Right cardiac atrium (tissue), 5 donors: ENCODE data around the gene DNAJC11. TPM values are rescaled to one million over a fixed set of nuclear protein-coding genes. Genes with fewer than 3 reads are reported as not detected.

Experiments
- ATAC-seq, 2 donors: fragments of 200-7000 bp; cut with Tn5 transposase; one replicate each; pipeline versions ENCODE4 v1.8.0 to v1.9.1; 2020; ENCODE audit warnings: moderate library complexity in 2 of 2, mild to moderate bottlenecking in 1 of 2
- DNase-seq, 3 donors: peaks; one replicate each; pipeline ENCODE4 v3.0.0-alpha.2; 2020
- H3K27ac ChIP-seq: one replicate; pipeline ENCODE4 v1.5.1; 2013; ENCODE audit warnings: mild to moderate bottlenecking, low read length, control low read depth, moderate library complexity
- H3K27me3 ChIP-seq: one replicate; pipeline ENCODE4 v1.6.1; 2013; ENCODE audit not compliant: control insufficient read depth, insufficient read depth
- H3K4me1 ChIP-seq: one replicate; pipeline ENCODE4 v1.6.1; 2013; ENCODE audit warnings: low read length; ENCODE audit not compliant: control insufficient read depth, insufficient read depth
- H3K4me3 ChIP-seq: one replicate; pipeline ENCODE4 v1.5.1; 2013; ENCODE audit warnings: low read length, control low read depth
- H3K9me3 ChIP-seq: one replicate; pipeline ENCODE4 v1.6.1; 2013; ENCODE audit warnings: low read length; ENCODE audit not compliant: control insufficient read depth
- WGBS: extraction: QIAGEN DNeasy Blood & Tissue Kit; methylation state at CpG from one replicate; pipeline ENCODE4 v1.1.7; 2013; 5-methylcytosine and 5-hydroxymethylcytosine counted together
- intact Hi-C, 4 donors: fragments of 100-400 bp; cut with DNase I; formaldehyde crosslinking; loops; one replicate each; pipeline versions ENCODE4 v1.11.0 to v1.14.0; 2022 to 2023
- polyA plus RNA-seq: library from polyadenylated mRNA; stranded (reverse); fragments of 200-250 nt; gene quantifications from one replicate; pipeline ENCODE4 v1.2.3, GENCODE V29; 2013
- total RNA-seq, 4 donors: library from RNA; stranded (reverse); fragmentation: NEBNext Ultra II Directional; extraction: Animal tissue kit (Norgen Biotek cat#: 25700); gene quantifications; one replicate each; pipeline ENCODE4 v1.2.1, GENCODE V29; 2021
- donor health status: healthy with polysubstance abuse.
- donor health status: DM: no; HTN: yes; CAD: no.
- donor health status: DM: no; HTN: no; CAD: no.
- donor health status: DM: no; HTN: yes; CAD: no; lungs with severe emphysema.
- donor health status: DM: yes; HTN: yes; CAD: no.

The DNAJC11 gene
- total and polyA plus RNA-seq, 5 donors: 37.5 to 65.6 (median 55.5) TPM

- H3K4me1 ChIP-seq: peaks cover 3% of the 10 kb centered on the region
- intact Hi-C loops: no loop called here
- H3K27ac ChIP-seq: no peak overlapping the region
- H3K27me3 ChIP-seq: no peaks in the 10 kb centered on the region
- ATAC-seq (no peak), DNase-seq (no peak)
- H3K9me3 ChIP-seq: no peaks in the 10 kb centered on the region
- no peak overlapping the region for H3K4me3 ChIP-seq
- 86% methylated on average over 10 of the region's 10 CpGs for WGBS
Measured at GRCh38 chr1:6694121-6694713, 7.4 kb downstream of the DNAJC11 start.

- H3K27ac ChIP-seq: no peak overlapping the region
- no peak overlapping the region for H3K4me3 ChIP-seq
- no peaks in the 10 kb centered on the region for H3K27me3 ChIP-seq
- no peak for DNase-seq
- H3K4me1 ChIP-seq: peaks cover 3% of the 10 kb centered on the region
- ATAC-seq: no peak
- H3K9me3 ChIP-seq: no peaks in the 10 kb centered on the region
- intact Hi-C loops: no loop called here
- 92% methylated on average over 9 of the region's 9 CpGs for WGBS
Measured at GRCh38 chr1:6692956-6693355, 8.7 kb downstream of the DNAJC11 start.

GRCh38 chr1:6691507-6691906, 10.1 kb downstream of the DNAJC11 start:
- no peak for ATAC-seq
- intact Hi-C loops: no loop called here
- WGBS: 59% methylated on average over 4 of the region's 4 CpGs
- Histone ChIP-seq H3K27ac (peak overlapping the region; percentile 27), H3K4me1 (peaks cover 3% of the 10 kb centered on the region), H3K9me3 (no peaks in the 10 kb centered on the region), H3K27me3 (no peaks in the 10 kb centered on the region), H3K4me3 (no peak overlapping the region)
- no peak for DNase-seq

GRCh38 chr1:6690186-6690585, 11.4 kb downstream of the DNAJC11 start:
- DNase-seq (no peak), ATAC-seq (no peak)
- H3K4me3 ChIP-seq: no peak overlapping the region
- H3K4me1 ChIP-seq: peaks cover 3% of the 10 kb centered on the region
- no peak overlapping the region for H3K27ac ChIP-seq
- H3K9me3 ChIP-seq: no peaks in the 10 kb centered on the region
- intact Hi-C loops: no loop called here
- 92% methylated on average over 7 of the region's 7 CpGs for WGBS
- no peaks in the 10 kb centered on the region for H3K27me3 ChIP-seq

GRCh38 chr1:6688757-6689156, 12.9 kb downstream of the DNAJC11 start:
- Histone ChIP-seq H3K9me3 (no peaks in the 10 kb centered on the region), H3K27ac (no peak overlapping the region), H3K27me3 (no peaks in the 10 kb centered on the region), H3K4me1 (peaks cover 3% of the 10 kb centered on the region), H3K4me3 (no peak overlapping the region)
- ATAC-seq (no peak), DNase-seq (no peak)
- intact Hi-C loops: no loop called here
- WGBS: 86% methylated on average over 5 of the region's 5 CpGs

- no peaks in the 10 kb centered on the region for H3K27me3 ChIP-seq
- no peak for DNase-seq
Measured at GRCh38 chr1:6688001-6688400, 13.6 kb downstream of the DNAJC11 start.

GRCh38 chr1:6686294-6686693, 15.3 kb downstream of the DNAJC11 start:
- DNase-seq (peak in 2 of 3 donors; percentile 30 to 57), ATAC-seq (peak; percentile 87 to 88)
- intact Hi-C loops: no loop called here
- H3K4me3 ChIP-seq: no peak overlapping the region
- no peaks in the 10 kb centered on the region for H3K9me3 ChIP-seq
- no peaks in the 10 kb centered on the region for H3K27me3 ChIP-seq
- no peak overlapping the region for H3K27ac ChIP-seq
- H3K4me1 ChIP-seq: peaks cover under 1% of the 10 kb centered on the region

More at GRCh38 chr1:6688001-6688400, 13.6 kb downstream of the DNAJC11 start:
- ATAC-seq: no peak
- Histone ChIP-seq H3K27ac (no peak overlapping the region), H3K4me3 (no peak overlapping the region), H3K9me3 (no peaks in the 10 kb centered on the region), H3K4me1 (peaks cover 3% of the 10 kb centered on the region)
- intact Hi-C loops: no loop called here
- WGBS: 64% methylated on average over 1 of the region's 1 CpG

GRCh38 chr1:6685381-6685780, 16.2 kb downstream of the DNAJC11 start:
- intact Hi-C loops: no loop called here
- no peak overlapping the region for H3K27ac ChIP-seq
- DNase-seq: no peak
- no peak overlapping the region for H3K4me3 ChIP-seq
- no peaks in the 10 kb centered on the region for H3K4me1 ChIP-seq
- H3K27me3 ChIP-seq: no peaks in the 10 kb centered on the region
- no peak for ATAC-seq
- H3K9me3 ChIP-seq: no peaks in the 10 kb centered on the region
- WGBS: 91% methylated on average over 4 of the region's 4 CpGs

GRCh38 chr1:6683434-6683833, 18.2 kb downstream of the DNAJC11 start:
- no peaks in the 10 kb centered on the region for H3K9me3 ChIP-seq
- H3K27me3 ChIP-seq: no peaks in the 10 kb centered on the region
- no peak overlapping the region for H3K27ac ChIP-seq
- intact Hi-C loops: no loop called here
- DNase-seq: no peak
- no peak for ATAC-seq
- no peaks in the 10 kb centered on the region for H3K4me1 ChIP-seq
- 83% methylated on average over 3 of the region's 3 CpGs for WGBS
- H3K4me3 ChIP-seq: no peak overlapping the region

GRCh38 chr1:6675941-6676340, 25.7 kb downstream of the DNAJC11 start:
- DNase-seq: no peak
- no peak for ATAC-seq
- Histone ChIP-seq H3K4me3 (no peak overlapping the region), H3K9me3 (no peaks in the 10 kb centered on the region), H3K4me1 (no peaks in the 10 kb centered on the region), H3K27ac (no peak overlapping the region), H3K27me3 (no peaks in the 10 kb centered on the region)
- intact Hi-C loops: no loop called here
- whole genome bisulfite sequencing: 88% methylated on average over 2 of the region's 2 CpGs

- DNase-seq (no peak), ATAC-seq (no peak)
- H3K27ac ChIP-seq: no peak overlapping the region
- WGBS: 85% methylated on average over 1 of the region's 1 CpG
- intact Hi-C loops: no loop called here
- no peaks in the 10 kb centered on the region for H3K9me3 ChIP-seq
- H3K27me3 ChIP-seq: no peaks in the 10 kb centered on the region
- no peaks in the 10 kb centered on the region for H3K4me1 ChIP-seq
- H3K4me3 ChIP-seq: no peak overlapping the region
Measured at GRCh38 chr1:6674771-6675170, 26.8 kb downstream of the DNAJC11 start.

GRCh38 chr1:6673816-6674398, 27.7 kb downstream of the DNAJC11 start:
- no peak for ATAC-seq
- no peaks in the 10 kb centered on the region for H3K4me1 ChIP-seq
- no peaks in the 10 kb centered on the region for H3K27me3 ChIP-seq
- 87% methylated on average over 5 of the region's 5 CpGs for WGBS
- no peak overlapping the region for H3K27ac ChIP-seq
- DNase-seq: no peak
- no peak overlapping the region for H3K4me3 ChIP-seq
- no peaks in the 10 kb centered on the region for H3K9me3 ChIP-seq
- intact Hi-C loops: no loop called here
